ENCODE measurements around the gene S100A4.

Gene S100A4

DNA sequence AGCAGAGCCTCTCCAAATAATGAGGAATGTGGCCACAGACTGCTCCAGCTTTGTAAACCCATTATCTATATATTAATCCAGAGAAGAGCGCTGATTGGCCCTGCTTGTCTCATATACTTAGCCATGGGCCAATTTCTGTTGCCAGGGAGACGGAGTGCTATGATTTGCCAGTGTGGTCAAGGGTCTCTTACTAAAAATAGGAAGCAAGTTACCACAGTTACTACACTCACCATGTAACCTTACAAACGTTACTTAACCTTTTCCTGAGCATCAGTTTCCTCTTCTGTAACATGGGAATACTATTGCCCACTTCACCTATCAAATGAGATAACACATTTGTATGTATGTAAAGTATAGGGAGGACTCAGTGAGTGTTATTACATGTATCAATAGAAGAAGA lies 27.7 kb upstream of the S100A4 start:
- no peak for DNase-seq (ENCODE audit: low read depth)
- TF ChIP-seq CTCF (IDR thresholded peaks at IDR 0.05; ENCODE audit: low read depth, low read length, missing control alignments), result no peak
- H3K4me3 ChIP-seq (ENCODE audit: low read depth, low read length), result no peak overlapping the region

GRCh38 chr1:153572569-153573015 lies 27.0 kb upstream of the S100A4 start:
- TF ChIP-seq CTCF (IDR thresholded peaks at IDR 0.05; ENCODE audit: low read depth, low read length, missing control alignments), result peak; percentile 82
- H3K4me3 ChIP-seq (ENCODE audit: low read depth, low read length), result no peak overlapping the region
- no peak for DNase-seq (ENCODE audit: low read depth)

- TF ChIP-seq CTCF (IDR thresholded peaks at IDR 0.05; ENCODE audit: low read depth, low read length, missing control alignments), result no peak
- no peak for DNase-seq (ENCODE audit: low read depth)
Observed at GRCh38 chr1:153571706-153572105, 26.1 kb upstream of the S100A4 start.

GRCh38 chr1:153570874-153571273 lies 25.3 kb upstream of the S100A4 start:
- TF ChIP-seq CTCF (IDR thresholded peaks at IDR 0.05; ENCODE audit: low read depth, low read length, missing control alignments), result no peak
- H3K4me3 ChIP-seq (ENCODE audit: low read depth, low read length), result no peak overlapping the region
- DNase-seq (ENCODE audit: low read depth), result no peak

More at GRCh38 chr1:153571706-153572105, 26.1 kb upstream of the S100A4 start:
- no peak overlapping the region for H3K4me3 ChIP-seq (ENCODE audit: low read depth, low read length)

DNA sequence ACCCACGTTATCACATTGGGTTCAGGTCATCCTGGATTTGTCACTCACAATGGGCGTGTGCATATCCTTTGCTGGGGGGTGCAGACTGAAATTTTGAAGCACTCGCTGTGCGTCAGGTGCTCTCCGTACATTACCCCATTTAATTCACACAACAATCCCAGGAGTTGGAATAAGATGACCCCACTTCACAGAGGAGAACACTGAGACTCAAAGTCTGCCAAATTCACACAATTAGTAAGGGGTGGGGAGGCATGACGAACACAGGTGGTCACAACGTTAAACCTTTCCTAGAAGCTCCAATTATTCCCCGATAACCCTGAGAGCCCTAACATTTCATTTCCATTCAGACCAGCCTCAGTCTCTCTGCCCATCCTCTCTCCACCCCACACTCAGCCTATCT lies 23.9 kb upstream of the S100A4 start:
- TF ChIP-seq CTCF (IDR thresholded peaks at IDR 0.05; ENCODE audit: low read depth, low read length, missing control alignments), result no peak
- DNase-seq (ENCODE audit: low read depth), result no peak

GRCh38 chr1:153568367-153569099 lies 22.9 kb upstream of the S100A4 start:
- H3K4me3 ChIP-seq (ENCODE audit: low read depth, low read length), result no peak overlapping the region
- TF ChIP-seq CTCF (IDR thresholded peaks at IDR 0.05; ENCODE audit: low read depth, low read length, missing control alignments), result peak; percentile 99
- no peak for DNase-seq (ENCODE audit: low read depth)

More for the DNA sequence above, 23.9 kb upstream of the S100A4 start:
- H3K4me3 ChIP-seq (ENCODE audit: low read depth, low read length), result no peak overlapping the region

Measured in GM12864 (cell line).